Activated T-cell treated with anti-CD3 and anti-CD28 coated beads, Interleukin-2, amount 50 U/mL, for 24 hours (primary cell): Measurements from ENCODE around the gene HKDC1.

Source experiments
- DNase-seq: peaks from one replicate; pipeline ENCODE4 v3.0.0-alpha.2; 2020
- H3K27ac Mint-ChIP-seq: 2 replicates; pipeline ENCODE4 v1.8.0; 2020; ENCODE audit warnings: mild to moderate bottlenecking, mixed read lengths
- H3K27me3 Mint-ChIP-seq: 2 replicates; pipeline ENCODE4 v1.8.0; 2020; ENCODE audit warnings: mixed read lengths
- H3K36me3 Mint-ChIP-seq: 2 replicates; pipeline ENCODE4 v1.8.0; 2020; ENCODE audit warnings: low read depth, mixed read lengths
- H3K4me1 Mint-ChIP-seq: 2 replicates; pipeline ENCODE4 v1.8.0; 2020; ENCODE audit warnings: low read depth, mixed read lengths
- H3K4me3 Mint-ChIP-seq: 2 replicates; pipeline ENCODE4 v1.8.0; 2020; ENCODE audit warnings: mild to moderate bottlenecking, moderate library complexity, mixed read lengths
- H3K9me3 Mint-ChIP-seq: 2 replicates; pipeline ENCODE4 v1.8.0; 2020; ENCODE audit warnings: mixed read lengths

The HKDC1 gene

DNA sequence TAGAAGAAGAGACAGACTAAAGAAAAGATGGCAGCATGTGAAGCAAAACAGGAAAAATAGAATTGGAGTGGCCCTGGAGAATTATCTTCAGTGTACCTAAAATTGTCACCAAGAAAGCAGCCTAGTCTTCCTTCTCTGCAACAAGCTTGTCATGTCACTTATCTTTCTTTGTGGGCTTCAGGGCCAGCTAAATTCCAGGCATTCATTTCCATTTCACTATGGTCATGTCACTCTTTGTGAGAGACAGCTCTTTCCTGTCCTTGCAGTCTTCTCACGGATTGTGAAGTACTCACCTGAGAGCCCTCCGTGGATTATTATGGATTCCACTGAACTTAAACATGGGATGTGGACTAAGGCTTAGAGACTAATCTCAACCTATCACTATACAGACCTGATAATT, 9.0 kb upstream of the HKDC1 start:
- DNase-seq = no peak
- Mint-ChIP-seq H3K27ac (no peak overlapping the region), H3K27me3 (no peaks in the 10 kb centered on the region)

DNA sequence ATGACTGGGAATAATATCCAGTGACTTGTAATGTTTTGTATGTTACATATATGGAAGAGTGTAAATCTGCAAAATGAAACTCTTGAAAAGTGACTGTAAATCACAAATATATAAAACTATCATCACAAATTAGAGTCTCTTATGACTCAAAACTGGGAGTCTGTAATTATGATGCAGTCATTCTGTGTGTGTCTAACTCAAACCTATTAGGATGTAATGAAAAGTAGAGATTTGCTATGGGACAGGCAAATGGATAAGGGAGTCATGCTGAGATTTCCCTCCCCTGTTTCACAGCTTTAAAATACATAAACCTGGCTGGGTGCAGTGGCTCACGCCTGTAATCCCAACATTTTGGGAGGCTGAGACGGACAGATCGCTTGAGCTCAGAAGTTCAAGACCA, 8.6 kb upstream of the HKDC1 start:
- H3K27me3 Mint-ChIP-seq = no peaks in the 10 kb centered on the region
- H3K4me1 Mint-ChIP-seq = peaks cover 34% of the 10 kb centered on the region
- DNase-seq = no peak
- H3K36me3 Mint-ChIP-seq = peaks cover 29% of the 10 kb centered on the region
- H3K9me3 Mint-ChIP-seq = no peaks in the 10 kb centered on the region
- H3K4me3 Mint-ChIP-seq = no peak overlapping the region
- no peak overlapping the region for H3K27ac Mint-ChIP-seq

More for the DNA sequence above, 9.0 kb upstream of the HKDC1 start:
- Mint-ChIP-seq H3K4me1 (peaks cover 35% of the 10 kb centered on the region), H3K4me3 (no peak overlapping the region), H3K36me3 (peaks cover 33% of the 10 kb centered on the region), H3K9me3 (no peaks in the 10 kb centered on the region)

DNA sequence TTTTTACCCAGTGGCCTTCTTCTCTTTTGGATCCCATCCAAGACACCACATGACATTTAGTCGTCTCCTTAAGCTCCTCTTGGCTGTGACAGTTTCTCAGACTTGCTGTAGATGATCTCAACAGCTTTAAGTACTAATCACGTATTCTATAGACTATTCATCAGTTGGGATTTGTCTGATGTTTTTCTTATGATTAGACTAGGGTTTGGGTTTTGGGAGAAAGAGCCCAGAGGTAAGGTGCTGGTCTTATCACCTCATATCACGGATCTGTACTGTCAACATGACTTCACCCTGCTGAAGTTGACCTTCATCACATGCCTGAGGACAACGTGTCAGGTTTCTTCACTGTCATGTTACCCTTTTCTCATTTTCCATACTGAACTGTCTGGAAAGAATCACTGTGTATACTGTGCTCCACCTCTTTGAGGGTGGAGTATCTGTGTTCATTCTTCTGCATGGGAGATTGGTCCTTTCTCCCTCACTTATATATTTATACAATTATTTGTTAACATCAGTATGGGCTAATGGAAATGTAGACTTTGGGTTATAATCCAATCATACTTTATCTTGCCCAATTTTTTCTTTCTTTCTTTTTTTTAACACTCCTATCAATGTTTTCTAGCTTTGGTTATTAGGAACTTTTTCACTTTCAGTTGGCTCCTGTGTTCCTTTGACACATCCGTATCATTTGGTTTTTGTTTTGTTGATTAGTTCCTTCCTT, 6.4 kb upstream of the HKDC1 start:
- no peak for DNase-seq
- Mint-ChIP-seq H3K36me3 (peaks cover 7% of the 10 kb centered on the region), H3K4me1 (peaks cover 36% of the 10 kb centered on the region), H3K27ac (no peak overlapping the region), H3K9me3 (no peaks in the 10 kb centered on the region), H3K27me3 (no peaks in the 10 kb centered on the region), H3K4me3 (no peak overlapping the region)

DNA sequence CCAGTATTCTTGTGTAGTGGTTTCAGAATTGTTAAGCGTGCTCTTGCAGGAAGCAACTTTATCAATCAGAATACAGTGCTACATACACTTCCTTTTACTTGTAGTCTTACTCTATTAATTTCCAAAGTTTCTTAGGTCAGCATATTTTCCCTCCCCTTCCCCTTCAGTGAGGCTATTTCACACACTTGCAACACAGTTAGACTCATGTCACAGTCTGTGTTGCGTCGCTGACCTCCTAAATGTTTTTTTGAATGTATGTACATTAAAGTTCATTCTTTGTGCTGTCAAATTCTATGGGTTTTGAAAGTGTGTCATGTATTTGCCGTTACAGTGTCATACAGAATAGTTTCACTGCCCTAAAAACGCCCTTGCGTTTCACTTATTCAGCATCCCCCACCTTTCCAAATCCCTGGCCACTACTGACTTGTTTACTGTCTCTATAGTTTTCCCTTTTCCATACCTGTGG, 5.4 kb upstream of the HKDC1 start:
- no peak overlapping the region for H3K4me3 Mint-ChIP-seq
- peaks cover 36% of the 10 kb centered on the region for H3K4me1 Mint-ChIP-seq
- H3K27ac Mint-ChIP-seq = peak overlapping the region; percentile 78
- no peaks in the 10 kb centered on the region for H3K9me3 Mint-ChIP-seq
- no peaks in the 10 kb centered on the region for H3K36me3 Mint-ChIP-seq
- no peaks in the 10 kb centered on the region for H3K27me3 Mint-ChIP-seq
- no peak for DNase-seq

DNA sequence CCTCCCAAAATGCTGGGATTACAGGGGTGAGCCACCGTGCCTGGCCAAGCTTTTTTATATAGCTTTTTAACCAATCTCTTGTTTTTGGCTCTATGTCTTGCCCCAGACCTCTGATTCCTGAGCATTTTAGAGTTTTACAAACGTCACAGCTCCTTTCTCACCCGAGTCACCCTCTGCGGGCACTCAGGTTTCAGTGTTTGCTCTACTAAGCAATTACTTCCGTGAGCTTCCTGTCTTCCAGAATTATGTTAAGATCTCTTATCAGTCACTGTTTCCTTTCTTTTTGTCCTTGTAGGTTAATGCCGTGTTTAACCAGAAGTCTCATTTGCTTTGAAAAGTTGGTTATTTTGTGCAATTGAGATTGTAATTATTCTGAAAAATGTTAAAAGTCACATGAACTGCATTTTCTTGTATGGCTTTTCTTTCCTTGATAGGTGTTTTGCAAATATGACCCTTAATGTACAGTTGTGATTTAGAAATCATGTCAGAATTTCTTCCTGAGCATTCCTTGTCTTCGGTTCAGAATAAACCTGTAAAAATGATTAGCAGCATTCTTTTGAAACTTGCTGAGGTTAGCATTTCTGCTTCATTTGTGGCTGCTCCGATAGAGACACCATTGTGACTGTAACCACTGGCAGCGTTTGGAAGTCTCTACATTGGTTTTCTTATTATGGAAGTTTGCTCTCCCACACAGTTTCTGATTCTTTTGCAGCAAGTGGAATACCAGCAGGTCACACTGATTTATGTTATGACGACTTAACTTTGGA, 4.5 kb upstream of the HKDC1 start:
- peaks cover 33% of the 10 kb centered on the region for H3K4me1 Mint-ChIP-seq
- H3K9me3 Mint-ChIP-seq = no peaks in the 10 kb centered on the region
- H3K36me3 Mint-ChIP-seq = no peaks in the 10 kb centered on the region
- H3K4me3 Mint-ChIP-seq = peak overlapping the region; percentile 37
- H3K27ac Mint-ChIP-seq = peak overlapping the region; percentile 81
- DNase-seq = no peak
- no peaks in the 10 kb centered on the region for H3K27me3 Mint-ChIP-seq

DNA sequence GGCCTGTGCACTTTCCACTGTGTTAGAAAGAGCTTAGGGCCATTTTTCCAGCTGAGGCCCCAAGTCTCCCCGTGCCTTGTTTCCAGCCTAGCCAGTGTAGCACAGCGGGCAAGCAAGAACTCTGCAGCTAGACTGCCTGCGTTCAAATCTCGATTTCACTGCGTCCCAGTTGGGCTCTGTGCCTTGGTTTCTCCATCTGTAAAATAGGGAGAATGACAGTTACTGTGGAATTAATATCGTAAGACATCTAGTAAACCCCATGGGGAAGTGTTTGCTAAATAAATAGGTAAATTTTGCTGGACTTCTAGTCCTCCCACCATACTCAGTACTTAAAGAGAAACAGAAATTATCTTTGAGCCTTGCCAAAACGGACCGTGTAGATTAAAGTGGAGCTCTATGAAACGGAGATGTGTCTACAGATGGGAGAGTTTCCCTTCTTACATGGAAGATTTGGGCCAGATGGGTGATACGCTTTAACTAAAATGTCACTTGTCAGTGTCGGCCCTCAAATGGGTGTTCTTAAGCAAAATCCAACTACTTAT, 3.5 kb upstream of the HKDC1 start:
- no peak for DNase-seq
- Mint-ChIP-seq H3K36me3 (no peaks in the 10 kb centered on the region), H3K27me3 (no peaks in the 10 kb centered on the region), H3K9me3 (no peaks in the 10 kb centered on the region), H3K27ac (no peak overlapping the region), H3K4me3 (no peak overlapping the region), H3K4me1 (peaks cover 41% of the 10 kb centered on the region)

DNA sequence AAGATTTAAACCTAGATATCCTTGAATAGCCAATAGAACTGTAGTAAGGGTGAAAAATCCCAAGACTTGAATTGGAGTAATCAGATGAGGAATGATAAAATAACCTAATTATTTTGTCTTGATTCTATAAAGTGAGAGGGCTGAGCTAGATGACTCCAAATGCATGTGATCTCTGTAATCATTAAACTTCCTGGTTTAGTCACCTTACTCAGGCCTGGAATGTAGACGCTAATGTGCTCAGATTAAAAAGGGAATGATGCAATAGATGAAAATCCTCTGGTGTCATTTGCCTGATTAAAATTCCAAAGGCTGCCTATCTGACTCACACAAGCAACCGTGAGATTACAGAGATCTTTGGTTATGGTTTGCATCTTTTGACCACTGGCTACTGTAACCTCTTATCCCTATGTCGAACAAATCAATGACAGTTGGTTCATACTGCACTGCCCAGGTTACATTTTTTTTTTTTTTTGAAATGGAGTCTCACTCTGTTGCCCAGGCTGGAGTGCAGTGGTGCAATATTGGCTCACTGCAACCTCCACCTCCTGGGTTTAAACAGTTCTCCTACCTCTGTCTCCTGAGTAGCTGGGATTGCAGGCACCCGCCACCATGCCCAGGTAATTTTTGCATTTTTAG, 2.9 kb upstream of the HKDC1 start:
- DNase-seq = no peak

DNA sequence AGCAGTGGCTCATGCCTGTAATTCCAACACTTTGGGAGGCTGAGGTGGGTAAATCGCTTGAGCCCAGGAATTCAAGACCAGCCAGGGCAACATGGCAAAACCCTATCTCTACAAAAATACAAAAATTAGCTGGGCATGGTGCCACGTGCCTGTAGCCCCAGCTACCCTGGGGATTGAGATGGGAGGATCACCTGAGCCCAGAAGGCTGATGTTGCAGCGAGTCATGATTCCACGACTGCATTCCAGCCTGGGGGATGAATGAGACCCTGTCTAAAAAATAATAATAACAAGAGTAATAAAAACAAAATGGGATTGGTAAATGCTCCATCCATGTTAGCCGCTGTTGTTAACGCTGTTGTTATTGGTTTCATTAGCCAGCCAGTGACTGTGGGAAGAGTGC, 1.3 kb upstream of the HKDC1 start:
- H3K4me1 Mint-ChIP-seq = peaks cover 53% of the 10 kb centered on the region

More for the DNA sequence above, 2.9 kb upstream of the HKDC1 start:
- peaks cover 47% of the 10 kb centered on the region for H3K4me1 Mint-ChIP-seq
- H3K27ac Mint-ChIP-seq = no peak overlapping the region
- H3K36me3 Mint-ChIP-seq = no peaks in the 10 kb centered on the region
- no peaks in the 10 kb centered on the region for H3K9me3 Mint-ChIP-seq
- no peaks in the 10 kb centered on the region for H3K27me3 Mint-ChIP-seq
- no peak overlapping the region for H3K4me3 Mint-ChIP-seq

DNA sequence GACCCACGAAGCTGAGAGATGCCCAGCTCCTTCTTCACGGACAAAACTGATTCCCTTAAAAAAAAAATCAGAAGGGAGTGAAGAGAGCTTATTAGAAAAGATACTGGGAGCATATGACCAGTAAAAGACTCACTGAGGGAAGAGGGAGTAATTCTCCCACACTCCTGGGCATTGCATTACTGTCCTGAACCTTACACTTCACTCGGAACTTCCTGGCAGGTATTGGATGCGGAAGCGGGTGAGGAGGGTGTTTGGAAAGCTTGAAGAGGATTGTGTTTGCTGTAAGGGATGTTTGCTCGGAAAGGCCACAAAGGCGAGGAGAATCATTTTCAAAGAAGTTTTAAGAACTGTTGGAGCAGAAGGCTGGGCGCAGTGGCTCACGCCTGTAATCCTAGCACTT, 375 bp downstream of the HKDC1 start:
- Mint-ChIP-seq H3K27ac (no peak overlapping the region), H3K27me3 (no peaks in the 10 kb centered on the region), H3K36me3 (no peaks in the 10 kb centered on the region), H3K9me3 (no peaks in the 10 kb centered on the region), H3K4me1 (peaks cover 47% of the 10 kb centered on the region), H3K4me3 (no peak overlapping the region)
- no peak for DNase-seq

More for the DNA sequence above, 1.3 kb upstream of the HKDC1 start:
- no peak overlapping the region for H3K27ac Mint-ChIP-seq
- H3K36me3 Mint-ChIP-seq = no peaks in the 10 kb centered on the region
- no peak overlapping the region for H3K4me3 Mint-ChIP-seq
- no peaks in the 10 kb centered on the region for H3K9me3 Mint-ChIP-seq
- no peak for DNase-seq
- H3K27me3 Mint-ChIP-seq = no peaks in the 10 kb centered on the region

DNA sequence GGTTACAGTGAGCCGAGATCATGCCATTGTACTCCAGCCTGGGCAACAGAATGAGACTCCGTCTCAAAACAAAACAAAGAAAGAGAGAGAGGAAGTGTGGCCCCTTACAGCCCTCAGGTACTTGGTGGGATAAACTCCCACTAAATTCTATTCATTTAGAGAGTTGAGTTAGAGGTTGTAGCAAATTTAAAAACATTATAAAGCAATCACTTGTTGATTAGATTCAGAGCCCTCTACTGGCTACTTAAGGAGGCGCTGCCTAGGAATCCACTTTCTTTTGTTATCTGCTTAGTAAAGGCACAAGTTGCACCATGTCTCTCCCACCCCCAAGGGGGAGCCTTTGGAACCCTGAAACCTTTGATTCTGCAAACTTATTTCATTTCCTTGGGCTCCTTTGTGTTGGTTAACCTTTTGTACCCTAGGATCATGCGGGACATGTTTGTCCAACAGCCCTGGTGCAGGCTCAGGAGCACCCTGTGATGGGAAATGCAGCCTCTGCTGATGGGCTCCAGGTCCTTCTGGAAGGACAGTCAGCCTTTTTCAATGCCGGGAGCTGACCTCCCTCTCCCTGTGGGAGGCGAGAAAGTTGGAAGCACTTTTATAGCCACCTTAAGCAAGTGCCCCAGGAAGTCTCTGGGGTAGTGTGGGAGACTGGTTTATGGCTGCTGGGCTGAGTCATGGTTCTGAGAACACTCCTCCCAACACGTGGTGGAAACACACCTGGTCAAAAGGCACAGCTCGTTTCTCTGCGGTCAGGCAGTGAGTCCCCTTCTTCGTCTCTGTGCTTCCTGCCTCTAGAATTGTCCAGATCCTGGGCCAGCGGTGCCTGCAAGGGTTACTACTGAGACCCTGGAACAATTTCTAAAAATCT, 2.3 kb downstream of the HKDC1 start:
- Mint-ChIP-seq H3K27ac (peak overlapping the region; percentile 95), H3K9me3 (no peaks in the 10 kb centered on the region), H3K27me3 (no peaks in the 10 kb centered on the region), H3K36me3 (no peaks in the 10 kb centered on the region), H3K4me1 (peaks cover 39% of the 10 kb centered on the region), H3K4me3 (peak overlapping the region; percentile 59)
- DNase-seq = peak; percentile 77

DNA sequence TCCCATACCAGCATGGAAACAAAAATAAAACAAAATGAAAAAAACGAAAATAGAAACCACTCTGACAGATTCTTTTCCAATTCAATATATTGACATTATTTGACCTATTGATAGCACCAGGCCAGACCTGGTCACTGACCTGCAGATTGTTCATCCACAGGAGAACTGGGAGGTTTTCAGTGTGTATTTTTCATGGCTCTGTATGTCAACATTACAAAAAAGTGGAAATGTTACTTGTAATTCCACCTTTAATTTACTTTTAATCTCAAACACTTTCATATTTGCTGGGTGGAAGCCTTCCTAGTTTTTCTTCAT, 2.9 kb downstream of the HKDC1 start:
- no peaks in the 10 kb centered on the region for H3K27me3 Mint-ChIP-seq
- peak overlapping the region; percentile 59 for H3K4me3 Mint-ChIP-seq
- peaks cover 44% of the 10 kb centered on the region for H3K4me1 Mint-ChIP-seq
- H3K36me3 Mint-ChIP-seq = no peaks in the 10 kb centered on the region
- H3K27ac Mint-ChIP-seq = peak overlapping the region; percentile 95
- DNase-seq = no peak
- no peaks in the 10 kb centered on the region for H3K9me3 Mint-ChIP-seq

DNA sequence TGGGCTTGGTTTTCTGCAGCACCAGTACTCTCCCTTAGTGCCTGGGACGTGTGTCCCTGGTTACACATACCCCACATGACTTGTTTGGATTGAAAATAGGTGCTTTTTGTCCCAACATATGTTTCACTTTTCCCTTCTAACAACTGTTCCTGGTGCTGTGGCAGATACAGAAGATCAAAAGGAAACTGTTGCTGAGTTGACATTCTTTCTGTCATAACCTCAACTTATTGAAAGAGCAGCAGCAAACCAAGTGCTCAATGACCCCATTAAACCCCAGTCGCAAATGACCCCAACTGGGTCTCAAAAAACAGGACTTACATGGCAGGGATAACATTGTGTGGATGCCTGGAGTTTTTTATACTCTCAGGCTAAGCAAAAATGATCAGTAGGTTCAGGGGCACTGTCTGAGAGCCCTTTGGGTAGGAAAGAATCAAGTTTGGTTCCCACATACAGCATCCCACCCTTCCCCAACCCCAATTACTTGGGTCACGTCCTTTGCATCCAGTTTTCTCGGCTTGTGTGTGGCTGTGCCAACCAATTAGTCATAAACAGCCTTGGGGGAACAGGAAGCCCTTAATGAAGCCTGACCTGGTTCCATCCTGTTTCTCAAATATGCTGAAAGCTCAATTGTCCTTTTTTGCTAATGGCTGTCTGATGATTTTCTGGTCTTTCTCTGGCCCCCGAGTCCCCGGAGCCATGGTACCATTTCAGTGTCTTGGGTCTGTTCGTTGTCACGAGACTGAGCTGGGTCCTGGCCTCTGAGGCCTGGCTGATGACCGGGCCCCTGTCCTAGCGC, 4.9 kb downstream of the HKDC1 start:
- Mint-ChIP-seq H3K9me3 (no peaks in the 10 kb centered on the region), H3K36me3 (no peaks in the 10 kb centered on the region), H3K27ac (no peak overlapping the region), H3K4me1 (peaks cover 65% of the 10 kb centered on the region), H3K4me3 (no peak overlapping the region), H3K27me3 (no peaks in the 10 kb centered on the region)
- no peak for DNase-seq

DNA sequence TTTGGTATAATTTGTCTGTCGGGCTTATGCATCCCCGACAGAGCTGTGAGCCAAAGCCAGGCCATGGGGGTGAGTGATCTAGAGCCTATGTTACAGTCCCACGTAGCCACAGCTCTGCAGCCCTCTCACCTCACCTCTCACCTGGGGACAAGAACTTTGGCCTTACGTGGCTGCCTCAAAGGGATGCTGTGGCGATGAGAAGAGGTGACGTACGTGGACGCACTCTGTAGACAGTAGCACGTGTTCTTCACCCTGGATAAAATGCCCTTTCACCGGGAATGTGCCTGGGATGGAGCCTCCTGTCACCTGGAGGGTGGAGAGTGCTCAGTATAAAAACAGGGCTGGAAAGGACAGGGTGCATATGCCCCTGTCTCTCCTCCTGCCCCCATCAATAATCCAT, 5.5 kb downstream of the HKDC1 start:
- H3K4me1 Mint-ChIP-seq = peaks cover 63% of the 10 kb centered on the region
- H3K36me3 Mint-ChIP-seq = no peaks in the 10 kb centered on the region
- no peak for DNase-seq
- no peaks in the 10 kb centered on the region for H3K27me3 Mint-ChIP-seq
- no peak overlapping the region for H3K27ac Mint-ChIP-seq
- no peaks in the 10 kb centered on the region for H3K9me3 Mint-ChIP-seq
- no peak overlapping the region for H3K4me3 Mint-ChIP-seq
